ENCODE results near the gene ADD1. TPM values are rescaled to one million over a fixed set of nuclear protein-coding genes. Genes with fewer than 3 reads are reported as not detected.
"Not testable (repeated sequence)": the region's sequence is repeated elsewhere in the genome, so short reads cannot be mapped to it uniquely, and the experiment has no call there.

The ADD1 gene
- total RNA-seq, 1 experiment from 2014 or later = 224 TPM

GRCh38 chr4:2910409-2910808 lies 66.8 kb downstream of the ADD1 start:
- no peak overlapping the region for H3K4me3 ChIP-seq (ENCODE audit: insufficient read depth, low read depth, low read length)
- DNase-seq = peak; percentile 84
- H3K27me3 ChIP-seq (ENCODE audit: control insufficient read depth, insufficient read depth, low read length) = no peaks in the 10 kb centered on the region
- H3K36me3 ChIP-seq (replicated peaks; ENCODE audit: control insufficient read depth, insufficient read depth, low read length) = peaks cover 45% of the 10 kb centered on the region

- no peaks in the 10 kb centered on the region for H3K27me3 ChIP-seq (ENCODE audit: control insufficient read depth, insufficient read depth, low read length)
- H3K4me3 ChIP-seq (ENCODE audit: insufficient read depth, low read depth, low read length) = no peak overlapping the region
- peaks cover 41% of the 10 kb centered on the region for H3K36me3 ChIP-seq (replicated peaks; ENCODE audit: control insufficient read depth, insufficient read depth, low read length)
- DNase-seq = no peak
Observed at GRCh38 chr4:2911868-2912267, 68.2 kb downstream of the ADD1 start.

GRCh38 chr4:2913168-2913567 lies 69.5 kb downstream of the ADD1 start:
- no peak for DNase-seq
- no peaks in the 10 kb centered on the region for H3K27me3 ChIP-seq (ENCODE audit: control insufficient read depth, insufficient read depth, low read length)
- H3K36me3 ChIP-seq (replicated peaks; ENCODE audit: control insufficient read depth, insufficient read depth, low read length) = peaks cover 35% of the 10 kb centered on the region

GRCh38 chr4:2914256-2915126 lies 70.8 kb downstream of the ADD1 start:
- H3K36me3 ChIP-seq (replicated peaks; ENCODE audit: control insufficient read depth, insufficient read depth, low read length) = peaks cover 25% of the 10 kb centered on the region
- DNase-seq = peak; percentile 24
- H3K4me3 ChIP-seq (ENCODE audit: insufficient read depth, low read depth, low read length) = no peak overlapping the region
- H3K27me3 ChIP-seq (ENCODE audit: control insufficient read depth, insufficient read depth, low read length) = no peaks in the 10 kb centered on the region

More at GRCh38 chr4:2913168-2913567, 69.5 kb downstream of the ADD1 start:
- no peak overlapping the region for H3K4me3 ChIP-seq (ENCODE audit: insufficient read depth, low read depth, low read length)

- no peaks in the 10 kb centered on the region for H3K27me3 ChIP-seq (ENCODE audit: control insufficient read depth, insufficient read depth, low read length)
- H3K4me3 ChIP-seq (ENCODE audit: insufficient read depth, low read depth, low read length) = no peak overlapping the region
- peaks cover 21% of the 10 kb centered on the region for H3K36me3 ChIP-seq (replicated peaks; ENCODE audit: control insufficient read depth, insufficient read depth, low read length)
- no peak for DNase-seq
Observed at GRCh38 chr4:2915789-2916188, 72.1 kb downstream of the ADD1 start.

GRCh38 chr4:2916696-2917095 lies 73.1 kb downstream of the ADD1 start:
- H3K36me3 ChIP-seq (replicated peaks; ENCODE audit: control insufficient read depth, insufficient read depth, low read length) = peaks cover 16% of the 10 kb centered on the region
- not testable (repeated sequence) for H3K4me3 ChIP-seq (ENCODE audit: insufficient read depth, low read depth, low read length); DNase-seq; H3K27me3 ChIP-seq (ENCODE audit: control insufficient read depth, insufficient read depth, low read length)

DNA sequence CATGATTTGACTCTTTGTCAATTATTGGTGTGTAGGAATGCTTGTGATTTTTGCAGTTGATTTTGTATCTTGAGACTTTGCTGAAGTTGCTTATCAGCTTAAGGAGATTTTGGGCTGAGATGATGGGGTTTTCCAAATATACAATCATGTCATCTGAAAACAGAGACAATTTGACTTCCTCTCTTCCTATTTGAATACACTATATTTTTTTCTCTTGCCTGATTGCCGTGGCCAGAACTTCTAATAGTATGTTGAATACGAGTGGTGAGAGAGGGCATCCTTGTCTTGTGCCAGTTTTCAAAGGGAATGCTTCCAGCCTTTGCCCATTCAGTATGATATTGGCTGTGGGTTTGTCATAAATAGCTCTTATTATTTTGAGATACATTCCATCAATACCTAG lies 74.7 kb downstream of the ADD1 start:
- not testable (repeated sequence) for H3K36me3 ChIP-seq (replicated peaks; ENCODE audit: control insufficient read depth, insufficient read depth, low read length); H3K4me3 ChIP-seq (ENCODE audit: insufficient read depth, low read depth, low read length); DNase-seq; H3K27me3 ChIP-seq (ENCODE audit: control insufficient read depth, insufficient read depth, low read length)

- H3K27me3 ChIP-seq (ENCODE audit: control insufficient read depth, insufficient read depth, low read length); H3K36me3 ChIP-seq (replicated peaks; ENCODE audit: control insufficient read depth, insufficient read depth, low read length): not testable (repeated sequence)
Observed at GRCh38 chr4:2918714-2919113, 75.1 kb downstream of the ADD1 start.

GRCh38 chr4:2922453-2923101 lies 78.9 kb downstream of the ADD1 start:
- not testable (repeated sequence) for DNase-seq; H3K36me3 ChIP-seq (replicated peaks; ENCODE audit: control insufficient read depth, insufficient read depth, low read length); H3K4me3 ChIP-seq (ENCODE audit: insufficient read depth, low read depth, low read length); H3K27me3 ChIP-seq (ENCODE audit: control insufficient read depth, insufficient read depth, low read length)

More at GRCh38 chr4:2918714-2919113, 75.1 kb downstream of the ADD1 start:
- DNase-seq; H3K4me3 ChIP-seq (ENCODE audit: insufficient read depth, low read depth, low read length): not testable (repeated sequence)

GRCh38 chr4:2923141-2923551 lies 79.5 kb downstream of the ADD1 start:
- Histone ChIP-seq H3K4me3 (ENCODE audit: insufficient read depth, low read depth, low read length) (no peak overlapping the region), H3K27me3 (ENCODE audit: control insufficient read depth, insufficient read depth, low read length) (no peaks in the 10 kb centered on the region), H3K36me3 (replicated peaks; ENCODE audit: control insufficient read depth, insufficient read depth, low read length) (peaks cover 6% of the 10 kb centered on the region)
- peak; percentile 29 for DNase-seq

DNA sequence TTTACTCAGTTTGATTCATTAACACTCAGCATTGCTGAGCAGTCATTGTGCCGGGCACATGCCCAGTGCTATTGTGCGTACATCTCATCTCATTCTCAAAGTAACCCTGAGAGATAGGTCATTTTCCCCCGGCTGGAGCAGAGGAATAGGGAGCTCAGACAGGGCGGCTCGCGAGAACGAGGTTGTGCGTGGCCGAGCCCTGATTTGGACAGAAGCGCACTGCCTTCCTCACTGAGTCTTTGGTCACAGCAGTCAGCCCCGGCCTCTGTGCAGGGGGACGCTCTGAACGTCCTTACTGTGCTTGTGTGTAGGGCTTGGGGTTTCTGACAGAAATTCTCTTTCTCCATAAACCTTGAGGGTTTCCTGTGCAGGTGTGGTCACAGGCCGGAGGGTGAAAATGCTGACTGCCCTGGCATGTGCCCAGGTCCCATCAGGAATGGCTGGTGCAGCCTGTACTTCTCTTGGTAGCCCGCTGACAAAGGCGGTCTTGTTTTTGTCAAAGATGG lies 80.1 kb downstream of the ADD1 start:
- DNase-seq = peak; percentile 42
- Histone ChIP-seq H3K27me3 (ENCODE audit: control insufficient read depth, insufficient read depth, low read length) (no peaks in the 10 kb centered on the region), H3K36me3 (replicated peaks; ENCODE audit: control insufficient read depth, insufficient read depth, low read length) (peaks cover 7% of the 10 kb centered on the region), H3K4me3 (ENCODE audit: insufficient read depth, low read depth, low read length) (no peak overlapping the region)

- Histone ChIP-seq H3K27me3 (ENCODE audit: control insufficient read depth, insufficient read depth, low read length) (no peaks in the 10 kb centered on the region), H3K36me3 (replicated peaks; ENCODE audit: control insufficient read depth, insufficient read depth, low read length) (peaks cover 11% of the 10 kb centered on the region), H3K4me3 (ENCODE audit: insufficient read depth, low read depth, low read length) (no peak overlapping the region)
- DNase-seq = no peak
Observed at GRCh38 chr4:2924286-2924685, 80.6 kb downstream of the ADD1 start.

DNA sequence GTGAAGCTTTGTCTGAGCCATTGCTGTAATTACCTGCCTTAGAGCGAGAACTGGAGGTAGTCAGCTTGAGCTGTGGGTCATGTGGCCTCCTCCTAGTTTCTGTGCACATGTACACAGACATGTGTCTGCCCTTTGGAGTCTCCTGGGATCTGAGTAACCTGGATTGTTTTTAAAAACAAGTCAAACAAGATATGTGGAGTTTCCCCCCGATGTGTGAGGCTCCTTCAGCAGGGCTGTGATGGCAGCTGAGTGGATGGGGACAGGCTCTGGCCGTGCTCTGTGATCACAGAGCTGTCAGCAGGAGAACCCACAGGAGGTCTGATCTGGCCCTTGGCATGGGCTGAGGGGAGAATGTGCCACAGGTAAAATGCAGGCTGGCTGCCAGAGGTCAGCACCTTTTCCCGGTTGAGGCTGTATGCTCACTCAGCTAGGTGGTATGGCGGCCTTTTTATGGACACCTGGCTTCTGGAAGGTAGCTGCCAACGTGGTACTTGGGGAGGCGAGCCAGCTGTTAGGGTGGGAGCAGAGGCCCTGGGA lies 81.2 kb downstream of the ADD1 start:
- Histone ChIP-seq H3K36me3 (replicated peaks; ENCODE audit: control insufficient read depth, insufficient read depth, low read length) (peaks cover 13% of the 10 kb centered on the region), H3K27me3 (ENCODE audit: control insufficient read depth, insufficient read depth, low read length) (no peaks in the 10 kb centered on the region), H3K4me3 (ENCODE audit: insufficient read depth, low read depth, low read length) (no peak overlapping the region)
- no peak for DNase-seq

GRCh38 chr4:2925496-2925895 lies 81.9 kb downstream of the ADD1 start:
- H3K27me3 ChIP-seq (ENCODE audit: control insufficient read depth, insufficient read depth, low read length) = no peaks in the 10 kb centered on the region
- peak; percentile 20 for DNase-seq
- H3K36me3 ChIP-seq (replicated peaks; ENCODE audit: control insufficient read depth, insufficient read depth, low read length) = peaks cover 13% of the 10 kb centered on the region
- no peak overlapping the region for H3K4me3 ChIP-seq (ENCODE audit: insufficient read depth, low read depth, low read length)
